Neural progenitor cell (in vitro differentiated cells): Measurements from ENCODE around the gene CFAP119. TPM values are rescaled to one million over a fixed set of nuclear protein-coding genes. Genes with fewer than 3 reads are reported as not detected.

Experiments
- DNase-seq: peaks from one replicate; pipeline ENCODE4 v3.0.0-alpha.2; 2016; ENCODE audit warnings: low spot score
- H2AFZ ChIP-seq: fragments of 200-600 bp; sonication (generic); replicated peaks from 2 replicates; pipeline ENCODE4 v1.6.1; 2016; ENCODE audit warnings: antibody characterized with exemption
- H3F3A ChIP-seq: fragments of 200-600 bp; sonication (generic); 2 replicates; pipeline ENCODE4 v1.6.1; 2016; ENCODE audit warnings: antibody characterized with exemption, low read depth
- H3K27ac ChIP-seq: fragments of 200-600 bp; sonication (generic); 2 replicates; pipeline ENCODE4 v1.5.1; 2016; ENCODE audit warnings: mild to moderate bottlenecking
- H3K27me3 ChIP-seq: fragments of 200-600 bp; sonication (generic); 2 replicates; pipeline ENCODE4 v1.6.1; 2016; ENCODE audit warnings: mild to moderate bottlenecking, moderate library complexity
- H3K36me3 ChIP-seq: fragments of 200-600 bp; sonication (generic); 2 replicates; pipeline ENCODE4 v1.5.1; 2016
- H3K4me1 ChIP-seq: fragments of 200-600 bp; sonication (generic); 2 replicates; pipeline ENCODE4 v1.6.1; 2016; ENCODE audit warnings: mixed run types
- H3K4me2 ChIP-seq: fragments of 200-600 bp; sonication (generic); 2 replicates; pipeline ENCODE4 v1.6.1; 2016
- H3K4me3 ChIP-seq: fragments of 200-600 bp; sonication (generic); 2 replicates; pipeline ENCODE4 v1.5.1; 2016
- H3K79me2 ChIP-seq: fragments of 200-600 bp; sonication (generic); 2 replicates; pipeline ENCODE4 v1.6.1; 2016; ENCODE audit warnings: low read depth
- H3K9ac ChIP-seq: fragments of 200-600 bp; sonication (generic); 2 replicates; pipeline ENCODE4 v1.6.1; 2016
- H3K9me3 ChIP-seq: fragments of 200-600 bp; sonication (generic); 2 replicates; pipeline ENCODE4 v1.5.1; 2016; ENCODE audit warnings: low read depth
- H4K20me1 ChIP-seq: fragments of 200-600 bp; sonication (generic); 2 replicates; pipeline ENCODE4 v1.6.1; 2016; ENCODE audit warnings: low read depth
- H3K27ac Mint-ChIP-seq: 3 replicates; pipeline ENCODE4 v1.8.0; 2021; ENCODE audit warnings: mixed read lengths
- H3K27me3 Mint-ChIP-seq: 2 replicates; pipeline ENCODE4 v1.8.0; 2022; ENCODE audit warnings: low read depth, mild to moderate bottlenecking, inconsistent platforms, moderate library complexity, mixed read lengths; ENCODE audit not compliant: insufficient read depth
- H3K36me3 Mint-ChIP-seq: 3 replicates; pipeline ENCODE4 v1.8.0; 2021; ENCODE audit warnings: mixed read lengths
- H3K4me1 Mint-ChIP-seq: 3 replicates; pipeline ENCODE4 v1.8.0; 2021; ENCODE audit warnings: mixed read lengths
- H3K4me3 Mint-ChIP-seq: 3 replicates; pipeline ENCODE4 v1.8.0; 2021; ENCODE audit warnings: mild to moderate bottlenecking, moderate library complexity, mixed read lengths
- H3K9me3 Mint-ChIP-seq: 3 replicates; pipeline ENCODE4 v1.8.0; 2020; ENCODE audit warnings: mixed read lengths
- EZH2 ChIP-seq: fragments of 200-600 bp; sonication (generic); IDR thresholded peaks from 2 replicates; pipeline ENCODE4 v1.6.1; 2017; ENCODE audit warnings: antibody characterized with exemption, mild to moderate bottlenecking, moderate library complexity
- EZH2phosphoT487 ChIP-seq: fragments of 200-600 bp; sonication (generic); IDR thresholded peaks from 2 replicates; pipeline ENCODE4 v1.6.1; 2017; ENCODE audit warnings: antibody characterized with exemption
- total RNA-seq: library from RNA; depleted of rRNA; stranded (reverse); fragments of >200 nt; gene quantifications from 2 replicates; pipeline ENCODE4 v1.2.3, GENCODE V29; 2015; ENCODE audit warnings: low replicate concordance
- TF ChIP-seq, protein P1 (sequence below): fragments of 200-600 bp; sonication (generic); IDR thresholded peaks from 2 replicates; pipeline ENCODE4 v1.5.1; 2017; ENCODE audit warnings: antibody characterized with exemption, mild to moderate bottlenecking

The CFAP119 gene
- total RNA-seq, 1 donor from 2014 or later: 0.56 TPM

DNA sequence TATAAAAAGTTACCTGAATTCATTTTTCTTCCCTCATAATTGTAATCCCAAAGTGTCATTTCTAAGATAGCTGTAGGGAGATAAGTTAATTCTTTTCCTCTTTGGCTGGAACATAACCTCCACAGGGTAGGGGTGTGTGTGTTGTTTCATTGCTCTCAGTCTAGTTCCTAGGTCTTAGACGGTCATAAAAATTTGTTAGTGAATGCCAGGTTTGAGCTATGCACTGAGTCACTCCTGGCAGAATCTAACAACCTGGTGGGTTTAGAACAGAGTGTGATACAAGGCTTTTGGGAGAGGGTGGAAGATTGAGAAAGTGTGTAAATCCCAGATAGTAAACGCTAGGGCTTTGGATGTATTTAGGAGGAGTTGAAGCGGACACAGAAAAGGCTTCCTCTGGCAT is 14.5 kb downstream of the CFAP119 start:
- H3K27ac Mint-ChIP-seq: peak overlapping the region; percentile 16
- H2AFZ ChIP-seq: peak overlapping the region; percentile 78
- peak overlapping the region; percentile 20 for H3K27ac ChIP-seq

DNA sequence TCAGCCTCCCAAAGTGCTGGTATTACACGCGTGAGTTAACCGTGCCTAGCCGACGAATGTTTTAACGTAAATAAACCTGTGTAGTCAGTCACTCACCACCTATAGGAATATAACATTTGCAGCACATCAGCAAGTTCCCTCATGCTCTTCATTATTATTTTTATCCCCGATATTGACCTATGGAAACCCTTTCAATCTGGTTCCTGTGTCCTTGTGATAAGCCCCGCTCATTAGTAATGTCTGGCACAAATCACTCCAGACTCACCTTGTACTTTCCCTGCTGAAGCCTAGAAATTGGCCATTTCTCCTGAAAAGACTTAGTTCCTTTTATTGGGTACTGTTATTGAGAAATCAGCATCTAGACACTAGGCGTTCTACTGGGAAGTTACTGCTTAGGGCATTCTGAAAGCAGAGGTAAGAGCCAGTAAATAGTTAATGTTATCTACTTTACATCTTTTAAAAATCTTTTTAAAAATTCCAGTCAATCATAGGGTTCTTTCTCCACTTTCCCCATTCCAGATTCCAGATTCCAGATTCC is 15.2 kb downstream of the CFAP119 start:
- H3K27ac ChIP-seq: no peak overlapping the region
- H3K27ac Mint-ChIP-seq: no peak overlapping the region
- H3K36me3 Mint-ChIP-seq: peaks cover 11% of the 10 kb centered on the region
- H3K4me1 ChIP-seq: no peaks in the 10 kb centered on the region
- H3K4me3 ChIP-seq: no peak overlapping the region
- DNase-seq: no peak
- peak overlapping the region; percentile 92 for H3K4me3 Mint-ChIP-seq
- TF ChIP-seq, protein P1, sequence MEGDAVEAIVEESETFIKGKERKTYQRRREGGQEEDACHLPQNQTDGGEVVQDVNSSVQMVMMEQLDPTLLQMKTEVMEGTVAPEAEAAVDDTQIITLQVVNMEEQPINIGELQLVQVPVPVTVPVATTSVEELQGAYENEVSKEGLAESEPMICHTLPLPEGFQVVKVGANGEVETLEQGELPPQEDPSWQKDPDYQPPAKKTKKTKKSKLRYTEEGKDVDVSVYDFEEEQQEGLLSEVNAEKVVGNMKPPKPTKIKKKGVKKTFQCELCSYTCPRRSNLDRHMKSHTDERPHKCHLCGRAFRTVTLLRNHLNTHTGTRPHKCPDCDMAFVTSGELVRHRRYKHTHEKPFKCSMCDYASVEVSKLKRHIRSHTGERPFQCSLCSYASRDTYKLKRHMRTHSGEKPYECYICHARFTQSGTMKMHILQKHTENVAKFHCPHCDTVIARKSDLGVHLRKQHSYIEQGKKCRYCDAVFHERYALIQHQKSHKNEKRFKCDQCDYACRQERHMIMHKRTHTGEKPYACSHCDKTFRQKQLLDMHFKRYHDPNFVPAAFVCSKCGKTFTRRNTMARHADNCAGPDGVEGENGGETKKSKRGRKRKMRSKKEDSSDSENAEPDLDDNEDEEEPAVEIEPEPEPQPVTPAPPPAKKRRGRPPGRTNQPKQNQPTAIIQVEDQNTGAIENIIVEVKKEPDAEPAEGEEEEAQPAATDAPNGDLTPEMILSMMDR: no peak
- no peak for TF ChIP-seq EZH2
- no peak for TF ChIP-seq EZH2phosphoT487
- no peak overlapping the region for H3K9ac ChIP-seq
- no peaks in the 10 kb centered on the region for H3K9me3 Mint-ChIP-seq
- no peak overlapping the region for H2AFZ ChIP-seq
- no peaks in the 10 kb centered on the region for H3K36me3 ChIP-seq
- no peaks in the 10 kb centered on the region for H3K9me3 ChIP-seq
- H3K27me3 ChIP-seq: no peaks in the 10 kb centered on the region
- no peak overlapping the region for H3K4me2 ChIP-seq
- H4K20me1 ChIP-seq: peaks cover 5% of the 10 kb centered on the region
- H3K4me1 Mint-ChIP-seq: peaks cover 14% of the 10 kb centered on the region
- H3K79me2 ChIP-seq: peaks cover 23% of the 10 kb centered on the region
- peaks cover 31% of the 10 kb centered on the region for H3F3A ChIP-seq
- H3K27me3 Mint-ChIP-seq: peaks cover 5% of the 10 kb centered on the region

More for the DNA sequence above, 14.5 kb downstream of the CFAP119 start:
- Histone ChIP-seq H4K20me1 (peaks cover 5% of the 10 kb centered on the region), H3K27me3 (no peaks in the 10 kb centered on the region), H3K9ac (no peak overlapping the region), H3K9me3 (no peaks in the 10 kb centered on the region), H3K4me3 (peak overlapping the region; percentile 90), H3F3A (peaks cover 31% of the 10 kb centered on the region), H3K4me1 (no peaks in the 10 kb centered on the region), H3K79me2 (peaks cover 23% of the 10 kb centered on the region), H3K36me3 (no peaks in the 10 kb centered on the region), H3K4me2 (peak overlapping the region; percentile 80)
- TF ChIP-seq, protein P1: no peak
- TF ChIP-seq EZH2 (no peak), EZH2phosphoT487 (no peak)
- Mint-ChIP-seq H3K36me3 (peaks cover 11% of the 10 kb centered on the region), H3K4me1 (peaks cover 14% of the 10 kb centered on the region), H3K4me3 (peak overlapping the region; percentile 92), H3K9me3 (no peaks in the 10 kb centered on the region), H3K27me3 (peaks cover 5% of the 10 kb centered on the region)
- DNase-seq: no peak

DNA sequence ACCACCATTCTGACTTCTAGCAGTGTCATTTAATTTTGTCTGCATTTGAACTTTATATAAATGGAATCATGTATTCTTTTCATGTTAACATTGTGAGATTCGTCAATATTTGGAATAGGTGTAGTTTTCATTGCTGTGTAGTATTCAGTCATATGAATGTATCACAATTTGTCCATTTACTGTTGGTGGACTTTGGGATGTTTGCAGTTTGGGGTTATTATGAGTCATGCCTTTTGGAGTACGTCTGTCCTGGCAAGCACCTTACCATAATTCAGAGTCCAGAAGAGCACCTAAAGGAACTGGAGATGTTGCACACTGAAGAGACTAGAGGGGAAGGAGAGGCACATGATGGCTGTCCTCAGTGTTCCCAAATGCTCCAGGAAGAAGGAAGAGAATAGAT is 16.8 kb downstream of the CFAP119 start:
- no peak overlapping the region for H3K27ac Mint-ChIP-seq
- peaks cover 3% of the 10 kb centered on the region for H3K27me3 Mint-ChIP-seq

More for the DNA sequence above, 16.8 kb downstream of the CFAP119 start:
- Histone ChIP-seq H3K27me3 (no peaks in the 10 kb centered on the region), H3F3A (peaks cover 31% of the 10 kb centered on the region), H3K9ac (no peak overlapping the region), H3K27ac (no peak overlapping the region), H3K4me3 (no peak overlapping the region), H3K79me2 (peaks cover 14% of the 10 kb centered on the region), H3K4me2 (no peak overlapping the region), H3K36me3 (no peaks in the 10 kb centered on the region), H3K4me1 (no peaks in the 10 kb centered on the region), H4K20me1 (peaks cover 5% of the 10 kb centered on the region), H2AFZ (no peak overlapping the region), H3K9me3 (no peaks in the 10 kb centered on the region)
- DNase-seq: no peak
- H3K4me1 Mint-ChIP-seq: peaks cover 14% of the 10 kb centered on the region
- H3K4me3 Mint-ChIP-seq: no peak overlapping the region
- H3K9me3 Mint-ChIP-seq: no peaks in the 10 kb centered on the region
- TF ChIP-seq, protein P1: no peak
- no peak for TF ChIP-seq EZH2
- no peak for TF ChIP-seq EZH2phosphoT487
- H3K36me3 Mint-ChIP-seq: peaks cover 8% of the 10 kb centered on the region
